ENCODE data around the gene KIF17.

The KIF17 gene

GRCh38 chr1:20616847-20617487, 100.8 kb downstream of the KIF17 start:
- no peak for DNase-seq

DNA sequence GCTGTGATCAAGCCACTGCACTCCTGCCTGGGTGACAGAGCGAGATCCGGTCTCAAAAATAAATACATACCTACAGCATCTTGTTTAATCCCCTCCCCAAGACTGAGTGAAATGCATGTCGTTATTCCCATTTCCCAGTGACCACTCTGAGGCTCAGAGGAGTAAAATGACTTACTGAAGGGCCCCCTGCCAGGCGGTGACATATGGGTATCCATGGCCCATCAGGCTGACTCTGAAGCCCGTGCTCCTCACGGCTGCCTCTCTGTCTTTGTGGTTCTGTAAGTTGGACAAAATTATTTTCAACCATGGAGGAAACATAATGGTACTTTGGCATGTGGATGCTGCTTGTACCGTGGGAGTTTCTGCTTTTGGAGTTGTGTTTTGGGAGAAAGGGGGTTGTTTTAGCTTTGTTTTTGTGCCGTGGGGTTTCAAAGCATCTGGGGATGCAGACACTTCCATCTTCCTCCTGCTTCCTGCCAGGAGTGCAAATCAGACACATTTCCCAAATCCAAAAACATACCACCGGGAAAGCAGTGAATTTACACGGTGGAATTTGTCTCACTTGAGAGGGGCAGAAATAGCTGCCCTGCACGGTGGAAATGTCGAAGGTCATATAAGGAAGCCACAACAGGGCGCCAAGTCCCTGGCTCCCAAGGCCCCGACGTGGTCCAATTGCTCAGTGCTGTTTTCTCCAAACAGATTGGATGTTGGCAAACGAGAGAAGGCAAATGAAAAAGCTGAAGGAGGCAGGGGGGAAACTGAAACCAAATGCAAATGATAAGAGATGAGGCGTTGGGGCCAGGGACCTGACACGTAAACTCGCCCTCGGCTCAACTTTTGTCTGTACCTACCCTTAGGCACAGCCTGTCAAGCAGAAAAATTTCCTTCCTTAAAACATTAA, 101.6 kb downstream of the KIF17 start:
- DNase-seq = no peak

- DNase-seq = no peak
Observed at GRCh38 chr1:20614131-20614579, 103.7 kb downstream of the KIF17 start.

All from hematopoietic multipotent progenitor cell treated with erythropoietin and hydrocortisone succinate and interleukin-3 and kit ligand, for 6 days (in vitro differentiated cells).